ENCODE data around the gene C1QTNF6.

Gene C1QTNF6

GRCh38 chr22:37231406-37232139 is 43.5 kb upstream of the C1QTNF6 start:
- TF ChIP-seq, protein P1, sequence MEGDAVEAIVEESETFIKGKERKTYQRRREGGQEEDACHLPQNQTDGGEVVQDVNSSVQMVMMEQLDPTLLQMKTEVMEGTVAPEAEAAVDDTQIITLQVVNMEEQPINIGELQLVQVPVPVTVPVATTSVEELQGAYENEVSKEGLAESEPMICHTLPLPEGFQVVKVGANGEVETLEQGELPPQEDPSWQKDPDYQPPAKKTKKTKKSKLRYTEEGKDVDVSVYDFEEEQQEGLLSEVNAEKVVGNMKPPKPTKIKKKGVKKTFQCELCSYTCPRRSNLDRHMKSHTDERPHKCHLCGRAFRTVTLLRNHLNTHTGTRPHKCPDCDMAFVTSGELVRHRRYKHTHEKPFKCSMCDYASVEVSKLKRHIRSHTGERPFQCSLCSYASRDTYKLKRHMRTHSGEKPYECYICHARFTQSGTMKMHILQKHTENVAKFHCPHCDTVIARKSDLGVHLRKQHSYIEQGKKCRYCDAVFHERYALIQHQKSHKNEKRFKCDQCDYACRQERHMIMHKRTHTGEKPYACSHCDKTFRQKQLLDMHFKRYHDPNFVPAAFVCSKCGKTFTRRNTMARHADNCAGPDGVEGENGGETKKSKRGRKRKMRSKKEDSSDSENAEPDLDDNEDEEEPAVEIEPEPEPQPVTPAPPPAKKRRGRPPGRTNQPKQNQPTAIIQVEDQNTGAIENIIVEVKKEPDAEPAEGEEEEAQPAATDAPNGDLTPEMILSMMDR (IDR thresholded peaks at IDR 0.05; ENCODE audit: borderline replicate concordance, insufficient read depth, low read depth, low read length), result no peak
- no peak overlapping the region for H3K4me3 ChIP-seq (ENCODE audit: low read depth, low read length)

GRCh38 chr22:37230673-37231405 is 42.8 kb upstream of the C1QTNF6 start:
- H3K4me3 ChIP-seq (ENCODE audit: low read depth, low read length), result no peak overlapping the region
- TF ChIP-seq, protein P1 (IDR thresholded peaks at IDR 0.05; ENCODE audit: borderline replicate concordance, insufficient read depth, low read depth, low read length), result no peak

DNA sequence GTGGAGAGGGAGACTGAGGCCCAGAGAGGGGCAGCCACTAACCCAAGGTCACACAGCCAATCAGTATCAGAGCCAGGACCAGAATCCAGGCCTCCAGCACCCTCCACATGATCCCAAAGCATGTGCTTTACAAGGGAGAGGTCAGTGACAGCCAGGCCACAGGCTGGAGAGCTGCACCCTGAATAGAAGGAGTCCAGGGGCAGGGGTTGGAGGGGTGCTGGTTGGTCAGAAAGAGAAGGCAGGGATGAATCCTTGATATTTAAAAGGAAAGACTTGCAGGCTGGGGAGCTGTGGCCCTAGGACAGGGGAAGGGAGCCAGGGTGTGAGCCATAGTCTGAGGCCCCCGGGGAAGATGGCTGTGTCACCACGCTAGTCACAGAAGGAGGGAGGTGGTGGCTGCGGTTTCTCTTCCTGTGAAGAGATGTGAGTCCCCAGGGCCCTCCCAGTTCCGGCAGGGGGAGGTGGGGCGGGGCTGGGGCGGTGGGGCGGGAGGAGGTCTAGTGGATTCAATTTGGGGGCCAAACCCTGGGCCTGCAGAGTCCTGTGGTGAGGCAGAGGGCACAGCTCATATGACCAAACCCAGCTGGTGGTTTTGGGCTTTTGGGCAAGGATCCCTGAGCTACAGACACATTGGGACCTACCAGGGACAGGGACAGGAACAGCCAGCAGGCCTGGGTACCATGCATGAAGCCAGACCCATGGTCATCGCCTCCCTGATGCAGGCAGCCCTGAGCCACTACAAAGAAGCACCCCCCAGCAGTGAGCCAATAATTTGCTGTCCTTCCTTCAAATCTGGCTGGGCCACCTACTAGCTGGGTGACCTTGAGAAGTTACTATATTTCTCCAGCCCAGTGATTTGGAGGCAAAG is 42.0 kb upstream of the C1QTNF6 start:
- H3K4me3 ChIP-seq (ENCODE audit: low read depth, low read length), result peak overlapping the region; percentile 10
- TF ChIP-seq, protein P1 (IDR thresholded peaks at IDR 0.05; ENCODE audit: borderline replicate concordance, insufficient read depth, low read depth, low read length), result no peak

GRCh38 chr22:37229012-37229804 is 41.2 kb upstream of the C1QTNF6 start:
- TF ChIP-seq, protein P1 (IDR thresholded peaks at IDR 0.05; ENCODE audit: borderline replicate concordance, insufficient read depth, low read depth, low read length), result no peak
- H3K4me3 ChIP-seq (ENCODE audit: low read depth, low read length), result no peak overlapping the region

DNA sequence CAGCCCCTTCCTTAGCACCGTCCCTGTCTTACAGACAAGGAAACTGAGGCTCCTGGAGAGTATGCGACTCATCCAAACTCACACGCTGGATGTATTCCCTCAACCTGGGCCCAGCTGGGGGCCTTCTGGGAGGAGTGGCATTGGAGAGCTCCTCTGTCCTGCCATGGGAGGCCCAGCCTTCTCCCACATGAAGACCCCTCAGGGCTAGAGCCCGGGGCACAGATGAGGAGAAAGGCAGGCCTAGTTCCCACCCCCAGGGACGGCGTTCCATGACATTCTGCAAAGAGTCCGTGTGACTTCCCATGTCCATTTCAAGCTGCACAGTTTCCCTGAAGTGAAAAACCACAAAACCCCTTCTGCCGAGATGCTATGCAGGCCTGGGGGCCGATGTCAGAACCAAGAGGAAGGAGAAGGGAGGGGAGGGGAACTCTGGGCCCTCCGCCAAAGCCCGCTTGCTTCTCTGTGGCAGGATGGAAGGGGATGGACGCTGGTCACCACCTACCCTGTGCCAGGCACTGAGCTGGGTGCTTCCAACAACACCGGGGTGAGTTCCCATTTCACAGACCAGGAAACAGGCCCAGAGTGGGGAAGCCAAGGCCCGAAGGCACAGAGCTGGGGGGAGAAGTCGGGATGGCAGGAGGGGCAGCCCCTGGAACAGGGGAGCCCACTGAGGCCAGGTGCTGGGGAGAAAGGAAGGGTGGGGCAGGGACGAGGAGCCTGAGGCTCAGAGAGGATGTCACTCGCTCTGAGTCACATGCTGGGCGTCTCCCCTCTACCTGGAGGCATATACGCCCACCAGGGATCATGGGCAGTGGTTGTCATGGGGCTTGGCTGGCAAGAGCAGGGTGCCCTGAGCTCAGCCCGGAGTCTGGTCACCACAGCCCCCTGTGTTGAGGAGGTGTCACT is 40.3 kb upstream of the C1QTNF6 start:
- TF ChIP-seq, protein P1 (IDR thresholded peaks at IDR 0.05; ENCODE audit: borderline replicate concordance, insufficient read depth, low read depth, low read length), result no peak
- H3K4me3 ChIP-seq (ENCODE audit: low read depth, low read length), result no peak overlapping the region
